ENCODE measurements around the gene RNU6-1. TPM values are rescaled to one million over a fixed set of nuclear protein-coding genes. Genes with fewer than 3 reads are reported as not detected.

RNU6-1 gene
- polyA plus RNA-seq (ENCODE audit: insufficient read length in 4 of 4), result not detected

DNA sequence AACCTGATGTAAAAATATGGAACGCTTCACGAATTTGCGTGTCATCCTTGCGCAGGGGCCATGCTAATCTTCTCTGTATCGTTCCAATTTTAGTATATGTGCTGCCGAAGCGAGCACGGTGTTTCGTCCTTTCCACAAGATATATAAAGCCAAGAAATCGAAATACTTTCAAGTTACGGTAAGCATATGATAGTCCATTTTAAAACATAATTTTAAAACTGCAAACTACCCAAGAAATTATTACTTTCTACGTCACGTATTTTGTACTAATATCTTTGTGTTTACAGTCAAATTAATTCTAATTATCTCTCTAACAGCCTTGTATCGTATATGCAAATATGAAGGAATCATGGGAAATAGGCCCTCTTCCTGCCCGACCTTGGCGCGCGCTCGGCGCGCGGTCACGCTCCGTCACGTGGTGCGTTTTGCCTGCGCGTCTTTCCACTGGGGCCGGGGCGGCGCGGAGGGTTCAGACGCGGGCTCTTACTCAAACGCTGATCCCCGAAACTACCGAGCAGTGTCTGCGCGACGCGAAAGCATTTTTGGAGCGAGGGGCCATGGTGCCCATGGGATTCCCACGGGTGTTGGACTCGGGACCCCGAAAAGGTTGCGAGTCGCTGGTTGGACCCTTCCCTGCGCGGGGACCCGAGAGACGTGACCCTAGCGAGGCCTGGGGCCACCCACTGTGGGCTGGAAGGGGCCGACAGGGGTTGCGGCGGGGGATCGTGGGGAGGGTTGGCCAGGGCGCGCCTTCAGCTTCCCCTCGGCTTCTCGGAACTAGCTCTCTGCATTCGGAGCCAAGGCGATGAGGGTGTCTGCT, at the start of gene RNU6-1:
RNU6-1 (minus strand) TSS at position 117 of the 820 bp plus-strand sequence.
- peak; percentile 85 to 94 (median 88) for DNase-seq (ENCODE audit: low read depth in 4 of 4, low spot score in 3 of 4)

DNA sequence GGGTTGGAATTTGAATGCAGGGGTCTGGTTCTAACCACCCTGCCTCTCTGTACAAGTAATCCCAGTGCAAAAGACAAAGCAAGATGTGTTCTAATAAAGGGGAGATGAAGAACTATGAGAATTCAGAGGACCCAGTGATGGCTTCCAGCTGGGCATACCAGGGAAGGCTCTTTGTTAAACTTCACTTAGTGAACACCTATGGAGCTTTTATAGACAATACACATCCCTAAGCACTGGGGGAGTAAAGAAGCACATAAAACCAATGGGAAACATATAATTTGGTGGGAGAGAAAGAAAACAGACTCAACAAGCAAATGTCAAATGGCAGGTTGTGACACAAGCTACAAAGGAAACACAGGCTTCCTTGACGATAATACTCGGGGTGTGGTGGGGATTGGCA, 47.9 kb upstream of the RNU6-1 start:
- no peak for DNase-seq (ENCODE audit: low read depth in 4 of 4, low spot score in 3 of 4)

DNA sequence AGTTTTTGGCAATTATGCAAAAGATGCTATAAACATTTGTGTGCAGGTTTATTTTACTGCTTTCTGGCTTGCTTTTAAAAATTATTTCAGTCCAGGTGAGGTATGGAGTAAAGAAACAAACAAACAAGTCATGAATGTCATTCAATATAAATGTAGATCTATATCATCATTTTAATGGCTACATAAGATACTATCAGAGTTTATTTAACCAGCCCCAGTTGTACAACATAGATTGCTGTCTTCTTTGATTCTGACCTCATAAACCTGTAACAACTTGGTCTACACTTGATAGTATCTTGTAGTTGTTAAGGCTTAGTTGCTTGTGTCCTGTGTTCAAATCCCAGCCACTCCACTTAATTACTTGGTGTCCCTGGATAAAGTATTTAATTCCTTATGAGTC, 46.0 kb upstream of the RNU6-1 start:
- DNase-seq (ENCODE audit: low read depth in 4 of 4, low spot score in 3 of 4), result no peak

DNA sequence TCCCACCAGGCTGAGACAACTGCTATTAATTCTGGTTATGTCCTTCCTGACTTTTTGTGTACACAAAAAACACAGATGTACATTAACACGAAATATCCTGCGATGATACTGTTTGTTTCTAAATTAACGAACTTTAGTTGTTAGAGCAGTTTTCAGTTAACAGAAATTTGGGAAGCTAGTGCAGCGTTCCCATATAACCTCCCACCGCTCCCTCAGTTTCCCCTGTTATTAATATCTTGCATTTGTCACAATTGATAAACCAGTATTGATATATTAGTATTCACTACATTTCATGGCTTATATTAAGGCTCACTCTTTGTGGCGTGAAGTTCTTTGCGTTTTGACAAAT, 45.3 kb upstream of the RNU6-1 start:
- no peak for DNase-seq (ENCODE audit: low read depth in 4 of 4, low spot score in 3 of 4)

DNA sequence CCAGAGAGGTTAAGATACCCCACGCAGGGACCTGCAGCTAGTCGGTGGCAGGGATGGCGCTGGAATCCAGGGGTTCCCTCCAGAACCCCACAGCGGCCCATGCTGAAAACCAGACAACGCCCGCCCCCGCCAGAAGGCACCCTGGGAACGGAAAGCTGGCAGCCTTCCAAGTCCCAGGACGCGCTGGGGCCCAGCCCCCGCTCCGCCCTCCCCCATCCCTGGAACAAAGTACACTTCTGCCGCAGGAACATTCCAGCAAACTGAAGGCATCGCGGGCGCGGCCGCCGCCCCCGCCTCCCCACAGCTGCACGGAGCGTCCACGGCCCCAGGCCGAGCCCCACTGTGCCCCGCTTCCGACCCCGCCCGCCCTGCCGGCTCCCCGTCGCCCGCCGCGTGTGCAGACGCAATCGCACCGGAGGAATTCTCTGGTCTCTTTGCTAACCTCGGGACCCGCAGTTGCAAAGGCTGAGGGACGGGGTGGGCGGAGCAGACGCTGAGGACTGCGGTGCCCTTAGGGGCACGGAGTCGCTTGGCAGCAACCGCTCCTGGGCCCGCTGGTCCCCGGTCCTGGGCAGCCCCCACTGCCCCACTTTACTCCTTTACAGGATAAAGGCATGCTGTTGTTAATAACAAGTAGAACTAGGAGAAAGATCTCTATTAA, 44.8 kb upstream of the RNU6-1 start:
- DNase-seq (ENCODE audit: low read depth in 4 of 4, low spot score in 3 of 4), result peak; percentile 60 to 79 (median 72)

DNA sequence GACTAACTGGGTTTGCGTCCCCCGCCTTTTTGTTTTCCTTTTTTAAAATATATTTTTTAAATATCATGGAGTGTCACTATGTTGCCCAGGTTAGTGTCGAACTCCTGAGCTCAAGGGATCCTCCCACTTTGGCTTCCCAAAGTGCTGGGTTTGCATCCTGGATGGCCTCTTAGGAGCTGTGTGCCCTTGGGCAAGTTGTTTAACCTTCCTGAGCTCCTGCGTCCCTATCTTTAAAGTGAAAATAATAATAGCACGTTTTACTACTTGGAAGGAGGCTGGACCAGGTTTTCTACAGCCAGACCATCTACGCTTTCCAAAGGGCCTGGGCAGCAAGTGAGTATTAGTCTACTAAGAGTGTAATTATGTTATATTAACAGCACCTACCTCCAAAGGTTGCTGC, 44.2 kb upstream of the RNU6-1 start:
- no peak for DNase-seq (ENCODE audit: low read depth in 4 of 4, low spot score in 3 of 4)

DNA sequence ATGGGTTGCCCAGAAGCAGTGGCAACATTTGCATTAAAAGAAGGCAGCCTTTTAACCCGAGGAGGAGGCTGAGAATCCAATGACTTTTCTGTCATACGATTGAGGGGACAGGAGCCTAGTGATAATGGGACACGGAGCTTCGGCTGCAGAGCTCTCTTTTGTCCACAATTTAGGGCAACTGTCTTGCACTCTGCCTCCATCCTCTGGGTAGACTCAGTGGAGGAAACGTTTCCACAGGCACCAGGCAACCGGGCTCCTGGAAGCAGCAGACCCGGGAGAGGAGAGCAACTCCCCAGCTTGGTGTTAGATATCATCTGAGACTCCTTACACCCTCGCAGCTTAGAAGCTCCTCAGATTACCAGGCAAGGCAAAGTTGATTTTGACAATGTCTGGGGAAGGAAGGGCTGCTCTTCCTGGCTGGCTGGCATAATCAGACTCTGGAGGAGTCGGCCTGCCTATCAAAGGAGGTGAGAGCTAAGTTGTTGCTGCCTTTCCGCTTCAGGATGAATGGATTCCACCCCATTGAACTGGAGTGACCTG, 43.5 kb upstream of the RNU6-1 start:
- DNase-seq (ENCODE audit: low read depth in 4 of 4, low spot score in 3 of 4), result no peak

DNA sequence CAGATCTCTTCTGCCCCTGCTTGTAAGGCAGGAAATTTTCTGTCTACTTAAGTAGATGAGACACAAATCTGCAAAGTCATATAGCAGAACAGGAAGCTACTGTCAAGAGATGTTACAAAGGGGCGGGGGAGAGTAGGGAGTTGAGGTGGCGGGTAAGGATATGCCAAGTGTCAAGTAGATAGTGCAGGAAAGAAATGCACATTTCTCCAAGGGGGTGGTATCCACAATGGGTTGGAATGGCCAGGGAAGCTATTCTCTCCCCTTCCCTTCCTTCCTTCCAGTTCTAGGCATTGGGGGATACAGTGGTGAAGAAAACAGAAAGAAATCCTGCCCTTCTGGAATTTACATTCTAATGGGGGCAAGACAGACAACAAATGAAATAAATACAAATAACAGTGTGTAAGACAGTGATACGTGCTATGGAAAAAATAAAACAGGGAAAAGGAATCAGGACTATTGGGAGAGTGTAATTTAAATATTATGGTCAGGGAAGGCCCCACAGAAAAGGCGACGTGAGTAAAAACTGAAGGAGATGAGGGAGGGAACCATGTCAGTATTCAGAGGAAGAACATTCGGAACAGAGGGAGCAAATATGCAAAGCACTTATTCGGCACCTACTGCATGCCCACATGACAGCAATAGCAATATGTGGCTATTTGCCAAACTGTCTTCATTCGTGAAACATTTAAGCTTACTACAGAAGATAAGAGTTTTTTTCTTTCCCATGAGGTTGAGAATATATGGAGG, 42.8 kb upstream of the RNU6-1 start:
- DNase-seq (ENCODE audit: low read depth in 4 of 4, low spot score in 3 of 4), result no peak

DNA sequence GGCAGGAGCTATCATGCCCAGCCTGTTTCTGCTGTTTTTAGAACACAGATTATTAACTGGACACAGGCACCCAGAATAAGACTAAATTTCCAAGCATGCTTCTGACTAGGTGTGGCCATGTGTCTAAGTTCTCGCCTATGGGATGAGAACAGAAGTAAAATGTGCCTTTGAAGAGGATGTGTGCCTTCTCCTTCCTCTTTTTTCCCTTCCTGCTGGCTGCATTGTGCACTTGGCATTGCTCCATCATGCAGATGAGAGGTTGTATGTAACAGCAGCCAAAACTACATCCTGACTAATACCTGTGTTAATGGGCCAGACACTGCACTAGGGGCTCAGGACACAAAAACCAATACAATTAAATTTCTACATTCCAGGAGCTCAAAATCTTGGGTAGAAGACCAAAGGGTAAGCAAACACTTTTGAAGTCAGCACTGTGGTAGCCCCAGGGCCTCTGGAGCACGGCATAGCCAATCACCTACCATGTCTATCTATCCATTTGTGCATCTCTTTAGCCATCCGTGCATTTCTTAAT, 40.9 kb upstream of the RNU6-1 start:
- no peak for DNase-seq (ENCODE audit: low read depth in 4 of 4, low spot score in 3 of 4)

DNA sequence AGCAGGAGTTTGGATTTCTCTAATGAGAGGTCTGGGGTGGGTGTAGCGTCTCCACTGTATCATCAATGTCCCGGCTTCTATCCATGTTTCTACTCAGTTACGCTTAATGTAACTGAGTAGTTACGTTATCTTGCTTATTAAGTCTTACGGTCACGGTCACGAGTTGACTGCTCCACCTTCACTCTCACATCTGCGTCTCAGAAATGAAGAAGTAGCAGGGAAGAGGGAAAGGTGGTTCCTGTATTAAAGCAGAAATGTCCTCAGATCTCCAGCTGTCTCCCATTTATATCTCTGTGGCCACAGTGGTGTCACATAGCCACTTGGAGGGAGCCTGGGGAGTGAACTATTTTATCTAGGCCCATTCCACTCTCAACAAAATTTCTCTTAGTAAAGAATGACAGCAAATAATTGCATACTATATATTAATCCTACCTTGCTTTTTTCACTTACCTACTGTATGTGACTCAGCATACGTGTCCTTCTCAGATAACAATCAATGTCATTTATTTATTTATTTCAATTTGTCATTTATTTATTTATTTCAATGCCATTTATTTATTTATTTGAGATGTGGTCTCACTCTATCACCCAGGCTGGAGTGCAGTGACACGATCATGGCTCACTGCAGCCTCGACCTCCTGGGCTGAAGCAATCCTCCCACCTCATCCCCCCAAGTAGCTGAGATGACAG, 39.7 kb upstream of the RNU6-1 start:
- DNase-seq (ENCODE audit: low read depth in 4 of 4, low spot score in 3 of 4), result no peak

DNA sequence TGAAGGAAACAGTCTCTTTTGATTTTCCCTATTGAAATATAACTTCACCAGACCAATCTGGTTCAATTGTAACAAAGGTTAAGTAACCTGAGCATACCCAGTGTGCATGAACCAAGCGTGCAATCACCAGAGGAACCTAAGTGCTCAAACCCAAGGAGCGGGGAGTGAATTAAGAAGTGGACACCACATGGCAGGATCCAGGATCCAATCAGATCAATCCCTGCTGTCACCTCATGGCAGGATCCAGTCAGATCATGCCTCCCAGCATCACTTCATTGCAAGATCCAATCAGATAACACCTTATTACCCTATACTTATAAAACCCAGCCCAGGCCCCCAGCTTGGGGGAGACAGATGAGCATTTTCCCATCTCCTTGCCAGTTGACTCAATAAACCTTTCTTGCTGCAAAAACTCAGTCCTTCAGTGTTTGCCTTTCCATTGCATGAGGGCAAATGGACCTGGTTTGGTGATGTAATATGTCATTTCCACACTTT, 38.9 kb upstream of the RNU6-1 start:
- no peak for DNase-seq (ENCODE audit: low read depth in 4 of 4, low spot score in 3 of 4)

DNA sequence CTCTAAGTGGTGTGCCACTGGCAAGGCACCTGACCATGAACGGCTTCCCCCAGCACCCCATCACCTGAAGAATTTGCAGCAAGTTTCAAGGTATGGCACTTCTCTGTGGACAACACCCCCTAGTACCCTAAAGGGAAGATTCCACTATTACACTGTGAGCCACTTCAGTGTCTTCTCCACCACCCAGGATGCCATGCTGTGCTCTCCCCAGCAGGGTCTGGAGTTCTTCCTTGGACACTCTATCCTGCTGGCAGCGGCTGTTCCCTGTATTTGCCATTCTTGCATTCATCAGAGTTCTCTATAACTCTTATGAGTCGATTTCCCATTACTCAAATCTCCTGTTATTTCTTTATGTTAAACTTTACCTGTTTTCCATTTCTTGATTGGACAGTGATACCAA, 33.9 kb upstream of the RNU6-1 start:
- DNase-seq (ENCODE audit: low read depth in 4 of 4, low spot score in 3 of 4), result no peak

DNA sequence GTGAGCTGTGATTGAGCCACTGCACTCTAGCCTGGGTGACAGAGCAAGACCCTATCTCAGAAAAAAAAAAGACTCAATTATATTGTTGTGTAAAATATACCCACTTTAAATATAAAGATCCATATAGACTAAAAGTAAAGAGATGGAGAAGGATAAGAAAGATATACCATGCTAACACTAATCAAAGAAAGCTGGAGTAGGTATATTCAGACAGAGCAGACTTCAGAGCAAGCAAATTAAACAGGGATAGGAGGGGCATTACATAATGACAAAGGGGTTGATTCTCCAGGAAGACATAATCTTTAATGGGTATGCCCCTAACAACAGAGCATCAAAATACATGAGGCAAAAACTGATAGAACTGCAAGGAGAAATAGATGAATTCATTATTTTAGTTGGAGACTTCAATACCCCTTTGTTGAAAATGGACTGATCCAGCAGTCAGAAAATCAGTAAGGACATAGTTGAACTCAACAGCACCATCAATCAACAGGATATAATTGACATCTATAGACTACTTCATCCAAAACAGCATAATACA, 31.1 kb upstream of the RNU6-1 start:
- DNase-seq (ENCODE audit: low read depth in 4 of 4, low spot score in 3 of 4), result no peak

DNA sequence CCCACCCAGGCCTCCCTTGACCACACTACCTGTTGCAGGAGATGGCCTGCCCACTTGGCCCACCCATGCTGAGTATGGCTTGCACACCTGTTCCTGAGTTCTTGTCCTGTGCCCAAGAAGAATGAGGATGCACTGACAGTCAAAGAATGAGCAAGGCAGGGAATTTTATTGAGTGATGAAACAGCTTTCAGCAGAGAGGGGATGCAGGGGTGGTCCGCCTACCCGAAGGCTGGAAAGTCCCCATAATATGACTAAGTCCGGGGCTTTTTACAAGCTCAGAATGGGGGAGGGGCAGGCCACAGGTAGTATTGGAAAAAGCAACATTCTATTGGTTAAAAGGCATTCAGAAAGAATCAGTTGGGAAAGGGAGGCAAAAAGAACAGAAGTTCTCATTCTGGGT, 29.9 kb upstream of the RNU6-1 start:
- DNase-seq (ENCODE audit: low read depth in 4 of 4, low spot score in 3 of 4), result no peak

DNA sequence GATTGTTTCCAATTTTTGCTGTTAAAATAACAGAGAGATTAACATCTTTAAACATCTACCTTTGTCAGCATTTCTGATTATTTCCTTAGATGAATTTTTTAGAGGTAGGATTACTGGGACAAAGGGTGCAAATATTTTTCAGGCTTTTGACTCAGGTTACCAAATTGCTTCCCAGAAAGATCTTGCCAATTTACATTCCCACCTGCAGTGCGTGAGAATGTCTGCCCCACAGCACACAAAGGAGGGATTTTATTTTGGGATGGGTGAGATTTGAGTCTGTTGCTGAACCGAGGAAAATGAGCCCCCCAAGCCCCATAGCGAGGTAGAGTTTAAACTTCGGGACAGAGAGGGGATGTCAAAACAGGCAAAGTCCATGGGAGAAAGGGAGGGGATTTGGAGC, 25.9 kb upstream of the RNU6-1 start:
- DNase-seq (ENCODE audit: low read depth in 4 of 4, low spot score in 3 of 4), result no peak

DNA sequence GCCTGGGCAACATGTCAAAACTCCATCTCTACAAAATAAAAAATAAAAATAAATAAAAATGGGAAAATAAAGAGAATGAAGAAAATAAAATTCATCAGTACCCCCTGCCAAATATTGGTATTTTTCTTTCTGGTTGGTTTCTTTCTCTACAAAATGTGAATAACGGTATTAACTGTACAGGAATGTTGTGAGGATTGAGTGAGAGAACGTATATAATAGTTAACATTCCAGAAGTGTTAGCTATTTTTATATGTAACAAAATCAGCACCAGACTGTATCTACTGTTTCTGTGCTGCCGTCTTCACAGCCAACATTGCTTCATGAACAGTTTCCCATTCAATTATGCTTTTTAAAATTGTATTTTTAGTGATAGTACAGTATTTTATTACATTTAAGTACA, 25.5 kb upstream of the RNU6-1 start:
- no peak for DNase-seq (ENCODE audit: low read depth in 4 of 4, low spot score in 3 of 4)

DNA sequence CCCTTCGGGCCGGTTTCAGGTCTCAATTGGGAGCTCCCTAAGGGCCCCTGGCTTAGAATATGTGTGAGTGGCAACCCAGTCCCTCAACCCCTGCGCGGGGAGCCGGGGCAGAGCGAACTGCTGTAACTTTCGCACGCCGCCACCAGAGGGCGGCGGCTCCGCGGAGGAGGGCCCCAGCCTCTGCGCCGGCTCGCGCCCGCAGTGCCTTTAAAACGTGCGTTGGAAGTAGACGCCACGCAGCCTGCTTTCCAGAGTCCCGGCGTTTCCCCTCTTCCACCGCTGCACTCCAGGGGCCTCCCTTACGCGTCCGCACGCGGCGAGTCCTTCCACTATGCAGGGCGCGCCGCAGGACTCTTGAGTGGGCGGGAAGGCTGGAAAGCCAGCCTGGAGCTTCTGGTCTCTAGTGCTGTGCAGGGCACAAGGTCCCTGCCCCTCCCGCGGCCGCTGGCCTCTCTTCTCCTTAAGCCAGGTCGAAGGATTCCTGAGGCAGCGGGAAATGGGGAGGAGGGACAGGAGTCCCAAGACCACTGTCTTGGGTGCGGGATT, 23.7 kb upstream of the RNU6-1 start:
- no peak for DNase-seq (ENCODE audit: low read depth in 4 of 4, low spot score in 3 of 4)

DNA sequence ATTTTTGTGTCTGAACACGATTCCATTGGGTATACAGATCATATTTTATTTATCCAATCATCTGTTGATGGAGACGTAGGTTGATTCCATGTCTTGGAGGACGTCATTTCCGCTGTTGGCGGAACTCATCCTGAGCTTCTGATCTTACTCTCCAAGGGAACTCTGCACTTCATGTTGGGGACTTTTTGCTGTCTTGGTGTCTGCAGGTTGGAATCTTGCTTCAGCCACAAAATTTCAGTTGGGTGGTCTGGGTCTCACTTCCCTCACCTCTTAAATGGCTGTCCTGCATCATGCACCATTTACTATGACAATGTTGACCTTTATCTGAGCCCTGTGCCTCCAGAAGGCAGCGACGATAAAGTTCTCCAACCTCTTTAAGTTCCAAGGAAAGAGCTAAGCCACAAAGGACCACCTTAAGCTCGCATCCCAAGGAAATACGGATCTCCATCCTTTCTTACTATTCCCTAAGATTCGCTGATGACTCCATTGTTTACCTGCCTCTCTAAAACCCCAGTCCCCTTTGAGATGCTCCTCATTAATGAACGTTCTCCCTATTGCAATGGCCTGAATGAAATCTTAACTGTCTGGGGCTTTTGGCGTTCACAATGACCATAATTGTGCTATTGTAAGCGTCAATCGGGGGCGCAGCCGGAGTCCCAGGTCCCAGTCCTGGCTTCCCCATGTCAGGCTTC, 23.1 kb upstream of the RNU6-1 start:
- no peak for DNase-seq (ENCODE audit: low read depth in 4 of 4, low spot score in 3 of 4)

DNA sequence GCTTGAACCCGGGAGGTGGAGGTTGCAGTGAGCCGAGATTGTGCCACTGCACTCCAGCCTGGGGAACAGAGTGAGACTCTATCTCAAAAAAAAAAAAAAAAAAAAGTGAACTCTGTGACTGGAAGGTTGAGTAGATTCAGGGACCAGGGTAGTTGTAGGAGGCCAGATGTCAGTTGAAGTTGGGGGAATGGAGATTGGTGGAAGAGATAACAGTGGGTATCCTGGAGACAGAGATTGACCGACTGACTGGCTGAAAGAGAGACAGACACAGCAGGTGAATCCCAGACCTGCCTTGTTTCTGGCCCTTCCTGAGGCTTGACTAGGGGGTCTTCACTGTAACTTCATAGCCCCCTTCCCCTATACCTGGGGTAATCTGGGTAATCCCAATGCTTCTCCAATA, 22.1 kb upstream of the RNU6-1 start:
- no peak for DNase-seq (ENCODE audit: low read depth in 4 of 4, low spot score in 3 of 4)

All from right renal pelvis (tissue), 4 donors.